Naive thymus-derived CD8-positive, alpha-beta T cell (primary cell): ENCODE results near the gene CERT1. TPM values are rescaled to one million over a fixed set of nuclear protein-coding genes. Genes with fewer than 3 reads are reported as not detected.
"Not testable (repeated sequence)": the region's sequence is repeated elsewhere in the genome, so short reads cannot be mapped to it uniquely, and the experiment has no call there.

ENCODE experiments used
- ATAC-seq, 2 donors: fragments of 150-1000 bp; cut with Tn5 transposase in 1 of 2; sonication (Bioruptor Pico), chemical (Tn5 transposase) in 1 of 2; 1 replicate in 1 of 2; 2 replicates in 1 of 2; pipeline ENCODE4 v1.10.0; 2021; ENCODE audit warnings: mild to moderate bottlenecking in 2 of 2, moderate library complexity in 2 of 2
- POLR2A ChIA-PET: fragments of 350-600 bp; sonication (Branson Sonifier 250); formaldehyde crosslinking; loops from one replicate; lab custom pipeline; 2021; ENCODE audit warnings: antibody characterized with exemption; lab: Charles Lee
- DNase-seq, 10 donors: peaks; one replicate each; pipeline versions ENCODE4 v3.0.0 to v3.0.0-alpha.2; 2020 to 2022
- H3K27ac Mint-ChIP-seq, 10 donors: one replicate each; pipeline ENCODE4 v1.8.0; 2020 to 2022; ENCODE audit warnings: mild to moderate bottlenecking in 10 of 10, mixed read lengths in 10 of 10, moderate library complexity in 4 of 10, inconsistent platforms in 1 of 10
- H3K27me3 Mint-ChIP-seq, 5 donors: one replicate each; pipeline ENCODE4 v1.8.0; 2021 to 2022; ENCODE audit warnings: mixed read lengths in 5 of 5
- H3K36me3 Mint-ChIP-seq, 3 donors: one replicate each; pipeline ENCODE4 v1.8.0; 2020 to 2022; ENCODE audit warnings: mixed read lengths in 3 of 3, mild to moderate bottlenecking in 2 of 3, inconsistent platforms in 1 of 3
- H3K4me1 Mint-ChIP-seq, 4 donors: one replicate each; pipeline ENCODE4 v1.8.0; 2021 to 2022; ENCODE audit warnings: mixed read lengths in 4 of 4
- H3K4me3 Mint-ChIP-seq, 10 donors: one replicate each; pipeline ENCODE4 v1.8.0; 2020 to 2022; ENCODE audit warnings: mild to moderate bottlenecking in 10 of 10, mixed read lengths in 10 of 10, moderate library complexity in 6 of 10, inconsistent platforms in 1 of 10
- H3K9me3 Mint-ChIP-seq, 9 donors: one replicate each; pipeline ENCODE4 v1.8.0; 2020 to 2022; ENCODE audit warnings: mixed read lengths in 9 of 9, mild to moderate bottlenecking in 3 of 9, inconsistent platforms in 1 of 9, moderate library complexity in 1 of 9
- polyA plus RNA-seq, 3 donors: library from polyadenylated mRNA; unstranded; fragments of 300-500 nt; fragmentation: Illumina TruSeq; gene quantifications; one replicate each; pipeline ENCODE4 v1.2.3, GENCODE V29; 2021
- total RNA-seq, 8 experiments: library from RNA in 2 of 8; stranded (reverse) in 2 of 8; gene quantifications; one replicate each; pipeline ENCODE4 v1.2.3 and lab custom pipeline; 2021 to 2026

CERT1 gene
- total and polyA plus RNA-seq, 5 experiments from 2014 or later, result 12.8 to 45.1 (median 17.4) TPM

DNA sequence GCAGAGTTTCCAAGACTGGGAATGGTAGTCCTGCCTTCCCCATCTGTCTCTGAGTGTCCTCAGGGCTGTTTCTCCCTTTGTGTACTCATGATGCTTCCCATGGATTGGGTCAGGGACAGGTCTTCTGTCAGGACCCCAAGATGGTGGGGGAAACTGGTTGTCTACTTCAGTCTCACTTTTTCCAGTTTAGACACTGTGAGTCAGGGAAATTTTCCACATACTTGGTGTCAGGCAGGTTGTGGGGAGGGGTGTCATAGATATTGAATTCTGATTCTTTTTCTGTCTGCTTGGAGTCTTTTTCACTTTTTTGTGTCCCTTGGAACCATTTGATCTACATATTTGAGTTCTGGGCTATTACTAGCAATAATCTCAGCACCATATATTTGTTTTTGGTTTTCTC, 10.6 kb upstream of the CERT1 start:
- ATAC-seq (no peak), DNase-seq (no peak)
- no peaks in the 10 kb centered on the region for H3K27me3 Mint-ChIP-seq
- H3K9me3 Mint-ChIP-seq, result peaks cover 0 to 28% (median 15%) of the 10 kb centered on the region in 9 donors
- POLR2A ChIA-PET, result no interaction called here
- H3K4me1 Mint-ChIP-seq, result peaks cover 22 to 69% (median 53%) of the 10 kb centered on the region in 4 donors
- peaks cover 19 to 36% (median 30%) of the 10 kb centered on the region in 3 donors for H3K36me3 Mint-ChIP-seq
- no peak overlapping the region for H3K4me3 Mint-ChIP-seq
- no peak overlapping the region for H3K27ac Mint-ChIP-seq

DNA sequence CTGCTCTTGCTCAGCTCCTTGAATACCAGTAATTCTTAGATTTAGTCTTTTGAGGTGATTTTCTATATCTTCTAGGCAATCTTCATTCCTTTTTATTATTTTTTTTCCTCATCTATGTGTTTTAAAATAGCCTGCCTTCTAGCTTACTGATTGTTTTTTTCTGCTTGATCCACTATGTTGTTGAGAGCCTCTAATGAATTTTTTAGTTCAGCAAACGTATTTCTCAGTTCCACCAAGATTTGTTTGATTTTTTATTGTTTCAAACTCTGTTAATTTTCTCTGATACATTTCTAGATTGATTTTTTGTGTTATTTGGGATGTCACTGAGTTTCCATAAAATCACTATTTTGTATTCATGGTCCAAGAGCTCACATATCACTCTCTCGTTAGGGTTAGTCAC, 9.8 kb upstream of the CERT1 start:
- POLR2A ChIA-PET, result interaction anchor here (1.2 kb wide), 1 partner anchor 9 kb away, joined by 3 read pairs; the partner anchor contains the start of genes CERT1 and POLK
- DNase-seq (no peak), ATAC-seq (no peak)
- Mint-ChIP-seq H3K4me1 (peaks cover 25 to 69% (median 54%) of the 10 kb centered on the region in 4 donors), H3K9me3 (peaks cover 0 to 28% (median 15%) of the 10 kb centered on the region in 9 donors), H3K36me3 (peaks cover 19 to 36% (median 30%) of the 10 kb centered on the region in 3 donors), H3K4me3 (no peak overlapping the region), H3K27me3 (no peaks in the 10 kb centered on the region), H3K27ac (no peak overlapping the region)

DNA sequence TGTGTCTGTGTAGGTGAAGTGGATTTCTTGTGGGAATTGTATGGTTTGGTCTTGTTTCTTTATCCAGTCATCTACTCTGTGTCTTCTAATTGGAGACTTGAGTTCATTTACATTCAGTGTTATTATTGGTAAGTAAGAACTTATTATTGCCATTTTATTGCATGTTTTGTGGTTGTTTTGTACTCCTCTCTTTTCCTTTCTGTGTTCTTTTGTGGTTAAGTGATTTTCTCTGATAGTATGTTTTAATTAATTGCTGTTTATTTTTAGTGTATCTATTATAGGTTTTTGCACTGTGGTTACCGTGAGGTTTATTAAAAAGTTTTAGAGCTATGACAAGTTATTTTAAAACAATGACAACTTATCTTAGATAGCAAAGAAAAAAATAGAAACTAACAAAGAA, 8.3 kb upstream of the CERT1 start:
- peaks cover 21 to 63% (median 43%) of the 10 kb centered on the region in 4 donors for H3K4me1 Mint-ChIP-seq
- H3K27me3 Mint-ChIP-seq, result no peaks in the 10 kb centered on the region
- peak overlapping the region in 1 of 10 donors; percentile 53 for H3K27ac Mint-ChIP-seq
- H3K4me3 Mint-ChIP-seq, result no peak overlapping the region
- DNase-seq (no peak), ATAC-seq (no peak)
- H3K9me3 Mint-ChIP-seq, result peaks cover 0 to 28% (median 15%) of the 10 kb centered on the region in 9 donors
- POLR2A ChIA-PET, result no interaction called here
- H3K36me3 Mint-ChIP-seq, result peaks cover 19 to 36% (median 30%) of the 10 kb centered on the region in 3 donors

DNA sequence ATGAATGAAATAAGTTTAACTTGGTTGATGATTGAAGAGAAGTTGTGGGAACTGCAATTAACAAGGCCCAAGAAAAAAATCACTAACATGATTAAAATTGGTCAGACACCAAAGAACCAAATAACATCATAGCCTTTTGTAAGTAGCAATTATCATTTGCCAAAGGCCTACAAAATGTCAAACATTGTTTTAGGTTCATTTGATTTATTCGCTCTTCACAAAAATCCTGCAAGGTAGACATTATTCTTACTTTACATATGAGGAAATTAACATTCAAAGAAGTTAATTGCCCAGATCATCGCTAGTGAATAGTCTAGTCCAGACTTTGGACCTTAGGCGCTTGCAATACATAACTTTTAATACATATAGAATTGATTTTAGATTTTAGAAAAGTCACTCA, 2.9 kb upstream of the CERT1 start:
- POLR2A ChIA-PET, result no interaction called here
- peaks cover 27 to 83% (median 48%) of the 10 kb centered on the region in 4 donors for H3K4me1 Mint-ChIP-seq
- no peak overlapping the region for H3K4me3 Mint-ChIP-seq
- DNase-seq, result no peak
- H3K27ac Mint-ChIP-seq, result peak overlapping the region in 2 of 10 donors; percentile 31 to 72
- no peaks in the 10 kb centered on the region for H3K27me3 Mint-ChIP-seq
- H3K36me3 Mint-ChIP-seq, result peaks cover 1 to 7% (median 5%) of the 10 kb centered on the region in 3 donors
- ATAC-seq, result no peak
- H3K9me3 Mint-ChIP-seq, result peaks cover 0 to 5% (median 0%) of the 10 kb centered on the region in 9 donors

DNA sequence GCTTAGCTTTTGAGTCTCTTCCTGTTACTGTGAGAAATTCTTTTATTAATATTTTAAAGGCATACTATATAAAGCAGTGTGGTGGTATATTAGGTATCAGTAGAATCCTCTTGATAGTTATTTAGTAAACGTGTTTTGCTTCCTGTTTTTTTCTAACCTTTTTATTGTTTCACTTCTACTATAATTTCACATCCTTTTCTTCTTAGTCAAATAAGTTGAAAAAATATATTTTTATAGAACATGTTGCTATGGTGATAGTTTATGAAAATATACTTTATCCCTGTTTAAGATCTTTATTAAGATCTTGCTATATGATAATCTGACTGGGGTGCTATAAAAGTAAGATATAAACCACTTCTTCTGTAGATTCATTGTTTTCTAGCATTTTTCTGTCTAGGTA, 2.4 kb upstream of the CERT1 start:
- Mint-ChIP-seq H3K4me1 (peaks cover 24 to 83% (median 46%) of the 10 kb centered on the region in 4 donors), H3K9me3 (peaks cover 0 to 5% (median 0%) of the 10 kb centered on the region in 9 donors), H3K4me3 (no peak overlapping the region), H3K27me3 (no peaks in the 10 kb centered on the region), H3K27ac (peak overlapping the region in 2 of 10 donors; percentile 31 to 72), H3K36me3 (peaks cover 0 to 4% (median 4%) of the 10 kb centered on the region in 3 donors)
- ATAC-seq (no peak), DNase-seq (no peak)
- POLR2A ChIA-PET, result no interaction called here

DNA sequence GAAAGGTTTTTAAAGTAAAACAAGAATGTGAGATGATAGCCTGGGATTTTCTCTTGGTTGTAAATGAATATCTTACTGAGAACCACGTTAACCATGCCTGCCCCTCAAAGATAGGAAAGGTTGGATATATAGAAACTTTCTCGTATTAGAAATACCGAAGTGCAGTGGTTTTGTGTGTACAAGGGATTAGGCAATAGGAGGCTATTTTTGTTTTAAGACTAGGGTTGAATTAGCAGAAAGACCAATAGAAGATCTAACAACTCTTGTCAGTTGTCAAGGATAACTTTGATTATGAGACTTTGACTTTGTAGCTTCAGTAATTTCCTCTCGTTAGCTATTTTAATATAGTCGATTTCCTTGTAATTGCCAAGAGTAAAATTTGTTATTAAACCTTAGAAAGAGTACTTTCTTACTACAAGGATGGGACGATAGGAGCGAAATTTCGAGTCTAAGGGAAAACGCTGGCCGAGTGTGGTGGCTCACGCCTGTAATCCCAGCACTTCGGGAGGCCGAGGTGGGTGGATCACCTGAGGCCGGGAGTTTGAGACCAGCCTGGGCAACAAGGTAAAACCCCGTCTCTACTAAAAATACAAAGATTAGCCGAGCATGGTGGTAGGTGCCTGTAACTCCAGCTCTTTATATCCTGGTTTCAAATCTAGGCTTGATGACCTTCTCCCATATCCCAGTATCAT, 1.1 kb upstream of the CERT1 start:
- no peak for ATAC-seq
- Mint-ChIP-seq H3K9me3 (no peaks in the 10 kb centered on the region), H3K36me3 (no peaks in the 10 kb centered on the region), H3K27ac (peak overlapping the region; percentile 90 to 97 (median 94)), H3K4me3 (peak overlapping the region; percentile 84 to 97 (median 95)), H3K4me1 (peaks cover 24 to 83% (median 47%) of the 10 kb centered on the region in 4 donors), H3K27me3 (no peaks in the 10 kb centered on the region)
- DNase-seq, result peak in 1 of 10 donors; percentile 8
- POLR2A ChIA-PET, result interaction anchor here (0.8 to 1.2 kb wide), 4 partner anchors 8 to 746 kb away, joined by 3 to 4 read pairs (median 4); partner anchors contain the start of genes GFM2, NSA2 and POC5

DNA sequence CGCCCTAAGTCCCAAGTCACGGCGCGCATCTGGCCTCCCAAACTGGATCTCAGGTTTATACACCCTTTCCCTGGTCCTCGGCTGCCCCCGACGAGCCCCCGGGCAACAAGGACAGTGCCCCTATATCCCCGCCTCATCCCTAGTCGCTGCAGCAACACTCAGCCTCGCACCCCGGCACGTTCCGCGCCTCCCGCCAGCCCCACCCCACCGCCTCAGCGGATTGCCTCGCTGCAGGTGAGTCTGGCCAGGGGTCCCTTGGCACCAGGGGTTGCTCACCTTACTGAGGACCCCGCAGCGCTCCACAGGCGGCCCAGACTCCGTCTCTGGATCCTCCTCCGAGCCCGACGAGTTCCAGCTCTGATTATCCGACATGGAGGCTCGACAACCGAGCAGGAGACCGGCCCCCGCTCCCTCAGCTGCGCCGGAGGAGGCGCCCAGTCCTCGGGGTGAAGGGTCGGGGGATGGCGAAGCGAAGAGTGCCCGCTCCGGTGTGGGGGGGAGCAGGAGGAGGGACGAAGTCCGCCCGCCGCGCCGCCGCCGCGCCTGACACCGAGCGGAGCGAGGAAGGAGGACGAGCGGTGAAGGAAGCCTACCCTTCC, 494 bp downstream of the CERT1 start:
- POLR2A ChIA-PET, result interaction anchor here (0.6 to 1.2 kb wide), 3 partner anchors 10 to 744 kb away, joined by 3 to 4 read pairs (median 3); partner anchors contain the start of genes GFM2 and NSA2
- peak overlapping the region; percentile 90 to 97 (median 94) for H3K27ac Mint-ChIP-seq
- peaks cover 0 to 4% (median under 1%) of the 10 kb centered on the region in 3 donors for H3K36me3 Mint-ChIP-seq
- peaks cover 21 to 77% (median 51%) of the 10 kb centered on the region in 4 donors for H3K4me1 Mint-ChIP-seq
- DNase-seq, result peak in 7 of 10 donors; percentile 26 to 73 (median 35)
- no peaks in the 10 kb centered on the region for H3K27me3 Mint-ChIP-seq
- H3K4me3 Mint-ChIP-seq, result peak overlapping the region; percentile 84 to 97 (median 95)
- ATAC-seq, result peak; percentile 60 to 63
- H3K9me3 Mint-ChIP-seq, result no peaks in the 10 kb centered on the region

DNA sequence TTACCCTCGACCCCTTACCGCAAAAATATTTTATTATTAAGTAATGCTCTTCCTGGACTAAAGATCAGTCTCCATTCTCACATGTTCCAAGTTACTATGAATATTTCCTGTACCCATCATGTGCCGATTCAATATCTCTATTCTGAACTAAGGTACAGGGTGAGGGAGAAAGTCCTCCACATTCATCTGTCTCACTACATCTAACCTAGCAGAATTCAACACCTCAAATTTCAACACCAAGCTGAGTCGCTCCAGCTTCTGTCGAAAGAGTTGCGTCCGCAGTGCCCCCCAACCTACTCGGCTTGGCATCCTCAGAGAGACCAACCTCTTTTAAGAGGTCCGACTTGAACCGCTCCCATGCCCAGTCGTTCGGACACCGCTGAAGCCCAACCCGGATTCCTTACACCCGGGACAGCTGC, 1.0 kb downstream of the CERT1 start:
- no peaks in the 10 kb centered on the region for H3K9me3 Mint-ChIP-seq
- H3K27ac Mint-ChIP-seq, result peak overlapping the region; percentile 73 to 97 (median 94)
- no peaks in the 10 kb centered on the region for H3K27me3 Mint-ChIP-seq
- DNase-seq (peak in 3 of 10 donors; percentile 1 to 23 (median 12)), ATAC-seq (no peak)
- peak overlapping the region; percentile 84 to 97 (median 95) for H3K4me3 Mint-ChIP-seq
- peaks cover 0 to 5% (median 4%) of the 10 kb centered on the region in 3 donors for H3K36me3 Mint-ChIP-seq
- peaks cover 22 to 74% (median 52%) of the 10 kb centered on the region in 4 donors for H3K4me1 Mint-ChIP-seq
- POLR2A ChIA-PET, result interaction anchor here (0.5 to 0.6 kb wide), 3 partner anchors 17 to 192 kb away, joined by 3 to 4 read pairs (median 3); no protein-coding TSS in a partner anchor

DNA sequence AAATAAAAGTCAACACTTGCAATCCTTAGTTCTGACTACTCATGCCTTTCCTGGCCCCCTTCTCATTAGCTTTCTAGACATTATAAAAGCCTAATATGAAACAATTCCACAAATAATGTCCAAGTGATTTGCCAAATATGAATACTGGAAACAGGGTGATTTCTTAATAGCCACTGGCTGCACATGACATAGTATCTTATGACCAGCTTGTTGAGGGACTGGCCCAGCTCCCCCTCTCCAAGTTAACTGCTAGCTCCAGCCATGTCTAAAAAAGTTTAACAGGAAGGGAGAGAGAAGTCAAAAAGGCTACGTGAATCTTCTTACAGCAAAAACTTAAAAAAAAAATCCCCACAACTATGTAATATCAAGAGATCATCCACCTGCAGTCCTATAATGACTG, 1.5 kb downstream of the CERT1 start:
- no peaks in the 10 kb centered on the region for H3K9me3 Mint-ChIP-seq
- H3K4me3 Mint-ChIP-seq, result peak overlapping the region; percentile 84 to 97 (median 95)
- H3K4me1 Mint-ChIP-seq, result peaks cover 22 to 73% (median 52%) of the 10 kb centered on the region in 4 donors
- peaks cover 0 to 8% (median 4%) of the 10 kb centered on the region in 3 donors for H3K36me3 Mint-ChIP-seq
- POLR2A ChIA-PET, result interaction anchor here (0.5 to 0.6 kb wide), 2 partner anchors 50 to 191 kb away, joined by 3 read pairs; no protein-coding TSS in a partner anchor
- peak overlapping the region in 7 of 10 donors; percentile 8 to 97 (median 87) for H3K27ac Mint-ChIP-seq
- H3K27me3 Mint-ChIP-seq, result no peaks in the 10 kb centered on the region
- ATAC-seq (no peak), DNase-seq (no peak)

DNA sequence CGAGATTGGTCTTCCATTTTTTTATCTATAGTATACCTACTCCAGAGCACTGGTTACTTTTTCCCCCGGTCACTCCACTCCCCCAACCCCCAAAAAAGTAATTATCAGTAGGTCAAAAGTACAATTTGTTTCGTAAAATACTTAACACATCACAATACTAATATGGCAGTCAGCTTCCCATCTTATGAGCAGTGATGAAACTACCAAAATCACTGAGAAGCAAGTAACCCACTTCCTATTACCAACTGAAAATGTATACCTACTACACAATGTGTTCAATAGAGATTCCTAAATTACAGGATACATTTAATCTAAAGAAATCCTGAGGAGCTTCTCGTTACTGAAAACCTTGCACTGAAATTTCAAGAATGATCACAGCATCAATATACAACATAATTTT, 1.9 kb downstream of the CERT1 start:
- no peak for ATAC-seq
- Mint-ChIP-seq H3K4me1 (peaks cover 23 to 74% (median 52%) of the 10 kb centered on the region in 4 donors), H3K27ac (peak overlapping the region in 1 of 10 donors; percentile 87), H3K27me3 (no peaks in the 10 kb centered on the region), H3K4me3 (peak overlapping the region; percentile 84 to 97 (median 95)), H3K36me3 (peaks cover 0 to 12% (median 6%) of the 10 kb centered on the region in 3 donors), H3K9me3 (no peaks in the 10 kb centered on the region)
- POLR2A ChIA-PET, result no interaction called here
- no peak for DNase-seq

DNA sequence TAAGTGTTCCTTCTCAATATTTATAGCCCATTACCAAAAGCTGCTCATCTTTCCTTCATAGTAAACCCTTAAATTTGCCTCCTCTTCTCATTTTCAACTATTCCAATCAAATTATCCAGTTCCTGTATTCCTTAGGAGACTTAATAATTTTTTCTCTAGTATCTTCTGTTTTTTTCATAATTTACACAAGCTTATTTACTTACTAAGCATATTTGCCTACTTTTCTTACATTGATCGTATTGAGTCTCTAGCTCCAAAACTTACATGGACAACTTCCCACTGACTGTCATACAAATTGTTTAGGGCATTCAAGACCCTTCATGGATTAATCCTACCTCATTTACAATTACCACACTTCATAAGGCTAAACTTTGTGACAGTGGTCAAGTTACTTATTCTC, 3.6 kb downstream of the CERT1 start:
- POLR2A ChIA-PET, result no interaction called here
- ATAC-seq, result no peak
- H3K27me3 Mint-ChIP-seq, result no peaks in the 10 kb centered on the region
- peaks cover 0 to 20% (median 10%) of the 10 kb centered on the region in 3 donors for H3K36me3 Mint-ChIP-seq
- no peaks in the 10 kb centered on the region for H3K9me3 Mint-ChIP-seq
- peaks cover 24 to 58% (median 52%) of the 10 kb centered on the region in 4 donors for H3K4me1 Mint-ChIP-seq
- peak overlapping the region in 1 of 10 donors; percentile 13 for H3K27ac Mint-ChIP-seq
- no peak for DNase-seq
- H3K4me3 Mint-ChIP-seq, result no peak overlapping the region

DNA sequence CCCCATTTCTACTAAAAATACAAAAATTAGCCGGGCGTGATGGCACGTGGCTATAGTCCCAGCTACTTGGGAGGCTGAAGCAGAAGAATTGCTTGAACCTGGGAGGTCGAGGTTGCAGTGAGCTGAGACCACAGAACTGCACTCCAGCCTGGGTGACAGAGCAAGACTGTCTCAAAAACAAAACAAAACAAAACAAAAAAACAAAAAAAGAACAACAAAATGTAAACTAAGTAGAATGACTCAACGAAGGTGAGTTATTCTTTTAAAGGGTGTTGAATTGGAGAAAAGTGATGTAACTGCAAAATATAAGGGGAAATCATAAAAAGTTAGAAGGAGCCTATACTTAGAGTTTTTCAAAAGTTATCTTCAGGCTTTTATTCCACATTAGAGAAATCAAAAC, 6.3 kb downstream of the CERT1 start:
- ATAC-seq, H3K4me3 Mint-ChIP-seq, POLR2A ChIA-PET, H3K9me3 Mint-ChIP-seq, DNase-seq, H3K27ac Mint-ChIP-seq, H3K27me3 Mint-ChIP-seq: not testable (repeated sequence)
- H3K36me3 Mint-ChIP-seq, result peaks cover 6 to 35% (median 16%) of the 10 kb centered on the region in 3 donors
- H3K4me1 Mint-ChIP-seq, result peaks cover 15 to 55% (median 46%) of the 10 kb centered on the region in 4 donors
